Panc1 (cell line): ENCODE results near the gene WWOX. TPM values are rescaled to one million over a fixed set of nuclear protein-coding genes. Genes with fewer than 3 reads are reported as not detected.

ENCODE experiments used
- ATAC-seq: fragments of 200-7000 bp; cut with Tn5 transposase; 2 replicates; pipeline ENCODE4 v1.9.1; 2020; ENCODE audit warnings: mild to moderate bottlenecking, moderate library complexity
- BruUV-seq: library from RNA; stranded (reverse); fragments of 400-500 nt; replicated peaks from 2 replicates; lab custom pipeline; 2021; lab: Mats Ljungman, UMichigan
- CTCF ChIA-PET: fragments of 300-600 bp; sonication (Branson Sonifier 250); formaldehyde crosslinking; loops from one replicate; lab custom pipeline; 2022; ENCODE audit warnings: antibody characterized with exemption; lab: Charles Lee
- POLR2A ChIA-PET: fragments of 300-600 bp; sonication (Branson Sonifier 250); formaldehyde crosslinking; loops from one replicate; lab custom pipeline; 2022; ENCODE audit warnings: antibody characterized with exemption; lab: Charles Lee
- DNase-seq: peaks from one replicate; pipeline ENCODE4 v3.0.0-alpha.2; 2010; ENCODE audit warnings: low read depth, low spot score
- H3K27ac ChIP-seq: 2 replicates; pipeline ENCODE4 v1.5.1; 2011; ENCODE audit warnings: mild to moderate bottlenecking, low read length, inconsistent platforms
- H3K27me3 ChIP-seq: fragments of 200-500 bp; sonication (Bioruptor generic); 2 replicates; pipeline ENCODE4 v1.6.0; 2014; ENCODE audit warnings: low read length, inconsistent platforms; ENCODE audit not compliant: control insufficient read depth, insufficient read depth
- H3K36me3 ChIP-seq: fragments of 200-500 bp; sonication (Bioruptor generic); 2 replicates; pipeline ENCODE4 v1.5.1; 2014; ENCODE audit warnings: inconsistent platforms, mild to moderate bottlenecking, low read length, moderate library complexity; ENCODE audit not compliant: control insufficient read depth, insufficient read depth
- H3K4me1 ChIP-seq: 2 replicates; pipeline ENCODE4 v1.5.1; 2011; ENCODE audit warnings: inconsistent platforms, mild to moderate bottlenecking, low read length, moderate library complexity; ENCODE audit not compliant: control insufficient read depth, insufficient read depth
- H3K4me3 ChIP-seq, 2 experiments: 2 replicates each; pipeline ENCODE4 v1.5.1; 2011 to 2012; ENCODE audit warnings: low read depth in 2 of 2, low read length in 2 of 2, mild to moderate bottlenecking in 2 of 2, inconsistent platforms in 1 of 2, moderate library complexity in 1 of 2
- H3K9me3 ChIP-seq: fragments of 200-500 bp; sonication (Bioruptor generic); 2 replicates; pipeline ENCODE4 v1.5.1; 2014; ENCODE audit warnings: low read depth, mild to moderate bottlenecking, inconsistent platforms, low read length, moderate library complexity; ENCODE audit not compliant: control insufficient read depth, insufficient read depth
- POLR2AphosphoS5 ChIP-seq: IDR thresholded peaks from 2 replicates; pipeline ENCODE4 v1.6.1; 2012; ENCODE audit warnings: mild to moderate bottlenecking, low read depth, low read length, moderate library complexity
- SIN3A ChIP-seq: IDR thresholded peaks from 2 replicates; pipeline ENCODE4 v1.6.1; 2012; ENCODE audit warnings: low read depth, mild to moderate bottlenecking, low read length, moderate library complexity, borderline replicate concordance; ENCODE audit not compliant: insufficient read depth
- TCF7L2 ChIP-seq: IDR thresholded peaks from 2 replicates; pipeline ENCODE4 v1.6.1; 2011; ENCODE audit warnings: mild to moderate bottlenecking, low read depth, low read length, inconsistent platforms
- in situ Hi-C: cut with HindIII; loops from 2 replicates; pipeline ENCODE4 v1.10.0; 2016; ENCODE audit warnings: low sequenced_read_pairs, low pct_unique_long_range_greater_than_20kb
- intact Hi-C: fragments of 100-400 bp; cut with micrococcal nuclease; formaldehyde crosslinking; loops from one replicate; pipeline ENCODE4 v1.10.0; 2022; ENCODE audit not compliant: unreplicated experiment
- total RNA-seq: library from RNA; stranded (reverse); gene quantifications from one replicate; pipeline ENCODE4 v1.2.1, GENCODE V29; 2021; ENCODE audit not compliant: unreplicated experiment
- TF ChIP-seq, protein P1 (sequence below), 2 experiments: IDR thresholded peaks; 2 replicates each; pipeline ENCODE4 v1.6.1; 2011 to 2012; ENCODE audit warnings: low read depth in 2 of 2, control low read depth in 1 of 2, low read length in 1 of 2, mild to moderate bottlenecking in 1 of 2, moderate library complexity in 1 of 2; ENCODE audit not compliant: insufficient read depth in 1 of 2
- TF ChIP-seq, protein P2 (sequence below): fragments of 450-650 bp; IDR thresholded peaks from 2 replicates; pipeline ENCODE4 v1.5.1; 2017; ENCODE audit warnings: mild to moderate bottlenecking

Gene WWOX
- total RNA-seq, 1 experiment from 2014 or later, result 12.5 TPM

DNA sequence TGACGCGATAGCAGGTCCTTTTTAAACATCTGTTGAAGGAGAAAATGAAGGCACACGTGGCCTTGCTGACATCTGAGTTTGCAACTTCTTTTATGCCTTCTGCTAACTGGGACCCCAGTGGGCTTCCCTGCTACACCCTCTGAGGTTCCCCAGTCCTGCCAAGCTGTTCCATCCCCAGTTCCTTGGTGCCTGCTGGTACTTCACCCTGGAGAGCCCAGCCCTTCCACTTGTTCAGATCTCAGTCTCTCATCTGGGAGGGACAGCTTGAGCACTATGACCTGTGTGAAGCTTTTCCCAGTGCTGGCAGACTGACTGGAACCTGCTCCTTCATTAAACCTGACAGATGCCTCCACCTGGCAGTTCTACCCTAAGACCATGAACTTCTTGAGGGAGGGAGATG is 95.5 kb downstream of the WWOX start:
- no TSS peak for BruUV-seq
- intact Hi-C loops (no loop called here), in situ Hi-C loops (no loop called here)
- Histone ChIP-seq H3K27me3 (no peaks in the 10 kb centered on the region), H3K27ac (no peak overlapping the region), H3K36me3 (no peaks in the 10 kb centered on the region), H3K4me1 (no peaks in the 10 kb centered on the region; the same call in 1 of the 2 replicates), H3K4me3 (no peak overlapping the region), H3K9me3 (no peaks in the 10 kb centered on the region)
- CTCF ChIA-PET, result no interaction called here
- ATAC-seq, result no peak
- no peak for TF ChIP-seq TCF7L2
- TF ChIP-seq SIN3A, result no peak
- TF ChIP-seq, protein P1, sequence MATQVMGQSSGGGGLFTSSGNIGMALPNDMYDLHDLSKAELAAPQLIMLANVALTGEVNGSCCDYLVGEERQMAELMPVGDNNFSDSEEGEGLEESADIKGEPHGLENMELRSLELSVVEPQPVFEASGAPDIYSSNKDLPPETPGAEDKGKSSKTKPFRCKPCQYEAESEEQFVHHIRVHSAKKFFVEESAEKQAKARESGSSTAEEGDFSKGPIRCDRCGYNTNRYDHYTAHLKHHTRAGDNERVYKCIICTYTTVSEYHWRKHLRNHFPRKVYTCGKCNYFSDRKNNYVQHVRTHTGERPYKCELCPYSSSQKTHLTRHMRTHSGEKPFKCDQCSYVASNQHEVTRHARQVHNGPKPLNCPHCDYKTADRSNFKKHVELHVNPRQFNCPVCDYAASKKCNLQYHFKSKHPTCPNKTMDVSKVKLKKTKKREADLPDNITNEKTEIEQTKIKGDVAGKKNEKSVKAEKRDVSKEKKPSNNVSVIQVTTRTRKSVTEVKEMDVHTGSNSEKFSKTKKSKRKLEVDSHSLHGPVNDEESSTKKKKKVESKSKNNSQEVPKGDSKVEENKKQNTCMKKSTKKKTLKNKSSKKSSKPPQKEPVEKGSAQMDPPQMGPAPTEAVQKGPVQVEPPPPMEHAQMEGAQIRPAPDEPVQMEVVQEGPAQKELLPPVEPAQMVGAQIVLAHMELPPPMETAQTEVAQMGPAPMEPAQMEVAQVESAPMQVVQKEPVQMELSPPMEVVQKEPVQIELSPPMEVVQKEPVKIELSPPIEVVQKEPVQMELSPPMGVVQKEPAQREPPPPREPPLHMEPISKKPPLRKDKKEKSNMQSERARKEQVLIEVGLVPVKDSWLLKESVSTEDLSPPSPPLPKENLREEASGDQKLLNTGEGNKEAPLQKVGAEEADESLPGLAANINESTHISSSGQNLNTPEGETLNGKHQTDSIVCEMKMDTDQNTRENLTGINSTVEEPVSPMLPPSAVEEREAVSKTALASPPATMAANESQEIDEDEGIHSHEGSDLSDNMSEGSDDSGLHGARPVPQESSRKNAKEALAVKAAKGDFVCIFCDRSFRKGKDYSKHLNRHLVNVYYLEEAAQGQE (IDR thresholded peaks at IDR 0.05; ENCODE audit: insufficient read depth in 1 of 2, low read depth in 2 of 2, low read length in 1 of 2), result no peak
- TF ChIP-seq, protein P2, sequence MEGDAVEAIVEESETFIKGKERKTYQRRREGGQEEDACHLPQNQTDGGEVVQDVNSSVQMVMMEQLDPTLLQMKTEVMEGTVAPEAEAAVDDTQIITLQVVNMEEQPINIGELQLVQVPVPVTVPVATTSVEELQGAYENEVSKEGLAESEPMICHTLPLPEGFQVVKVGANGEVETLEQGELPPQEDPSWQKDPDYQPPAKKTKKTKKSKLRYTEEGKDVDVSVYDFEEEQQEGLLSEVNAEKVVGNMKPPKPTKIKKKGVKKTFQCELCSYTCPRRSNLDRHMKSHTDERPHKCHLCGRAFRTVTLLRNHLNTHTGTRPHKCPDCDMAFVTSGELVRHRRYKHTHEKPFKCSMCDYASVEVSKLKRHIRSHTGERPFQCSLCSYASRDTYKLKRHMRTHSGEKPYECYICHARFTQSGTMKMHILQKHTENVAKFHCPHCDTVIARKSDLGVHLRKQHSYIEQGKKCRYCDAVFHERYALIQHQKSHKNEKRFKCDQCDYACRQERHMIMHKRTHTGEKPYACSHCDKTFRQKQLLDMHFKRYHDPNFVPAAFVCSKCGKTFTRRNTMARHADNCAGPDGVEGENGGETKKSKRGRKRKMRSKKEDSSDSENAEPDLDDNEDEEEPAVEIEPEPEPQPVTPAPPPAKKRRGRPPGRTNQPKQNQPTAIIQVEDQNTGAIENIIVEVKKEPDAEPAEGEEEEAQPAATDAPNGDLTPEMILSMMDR, result no peak
- TF ChIP-seq POLR2AphosphoS5, result no peak
- POLR2A ChIA-PET, result no interaction called here
- DNase-seq, result no peak

DNA sequence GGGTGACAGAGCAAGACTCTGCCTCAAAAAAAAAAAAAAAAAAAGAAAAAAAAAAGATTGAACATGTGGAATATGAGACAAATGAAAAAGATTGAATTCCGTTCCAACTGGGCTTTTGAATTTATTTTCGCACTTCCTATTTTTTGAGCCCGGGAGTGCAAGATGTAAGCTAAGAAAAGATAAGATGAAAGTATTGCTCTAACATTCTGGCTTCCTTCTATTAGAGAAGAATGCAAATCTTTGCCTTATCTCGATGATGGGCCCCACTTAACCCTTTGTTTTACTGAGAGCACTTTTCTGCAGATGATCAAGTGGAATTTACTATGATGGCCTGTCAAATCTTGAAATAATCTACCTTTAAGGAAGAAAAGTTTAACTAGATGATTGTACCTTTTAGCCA is 96.3 kb downstream of the WWOX start:
- intact Hi-C loops, result no loop called here

More for the DNA sequence above, 96.3 kb downstream of the WWOX start:
- in situ Hi-C loops, result no loop called here
- Histone ChIP-seq H3K9me3 (no peaks in the 10 kb centered on the region), H3K4me3 (no peak overlapping the region), H3K27ac (no peak overlapping the region), H3K4me1 (no peaks in the 10 kb centered on the region; the same call in 1 of the 2 replicates), H3K36me3 (no peaks in the 10 kb centered on the region), H3K27me3 (no peaks in the 10 kb centered on the region)
- DNase-seq (no peak), ATAC-seq (no peak)
- TF ChIP-seq SIN3A (no peak), TCF7L2 (no peak), POLR2AphosphoS5 (no peak)
- TF ChIP-seq, protein P1 (IDR thresholded peaks at IDR 0.05; ENCODE audit: insufficient read depth in 1 of 2, low read depth in 2 of 2, low read length in 1 of 2), result no peak
- BruUV-seq, result no TSS peak
- CTCF ChIA-PET, result interaction anchor here (0.7 kb wide), 1 partner anchor 12 kb away, joined by 10 read pairs; no protein-coding TSS in a partner anchor
- POLR2A ChIA-PET, result no interaction called here
